Common myeloid progenitor, CD34-positive (primary cell): ENCODE data around the gene PTH1R.

Experiments
- CTCF ChIA-PET: fragments of 350-600 bp; sonication (Branson Sonifier 250); formaldehyde crosslinking; loops from one replicate; lab custom pipeline; 2021; ENCODE audit warnings: antibody characterized with exemption; lab: Charles Lee
- POLR2A ChIA-PET: fragments of 350-600 bp; sonication (Branson Sonifier 250); formaldehyde crosslinking; loops from one replicate; lab custom pipeline; 2021; ENCODE audit warnings: antibody characterized with exemption; lab: Charles Lee
- DNase-seq, 3 donors: peaks; one replicate each; pipeline versions ENCODE4 v3.0.0 to v3.0.0-alpha.2; 2013
- H3K27ac ChIP-seq, 2 experiments: 1 replicate in 1 of 2; 2 replicates in 1 of 2; pipeline ENCODE4 v1.7.0; 2013; ENCODE audit warnings: inconsistent platforms in 2 of 2, low read length in 2 of 2, mild to moderate bottlenecking in 2 of 2, low read depth in 1 of 2, moderate library complexity in 1 of 2; ENCODE audit not compliant: severe bottlenecking in 2 of 2, insufficient read depth in 1 of 2, poor library complexity in 1 of 2
- H3K27me3 ChIP-seq, 5 experiments: replicated peaks in 2 of 5; 1 replicate in 3 of 5; 2 replicates in 2 of 5; pipeline versions ENCODE4 v1.6.1 to v1.7.0; 2013; ENCODE audit warnings: low read length in 4 of 5, mild to moderate bottlenecking in 2 of 5, moderate library complexity in 2 of 5, inconsistent platforms in 1 of 5; ENCODE audit not compliant: insufficient read depth in 5 of 5, control insufficient read depth in 4 of 5
- H3K36me3 ChIP-seq, 4 experiments: 1 replicate in 2 of 4; 2 replicates in 2 of 4; pipeline versions ENCODE4 v1.6.1 to v1.7.0; 2013; ENCODE audit warnings: low read length in 3 of 4, control low read depth in 1 of 4, mild to moderate bottlenecking in 1 of 4; ENCODE audit not compliant: control insufficient read depth in 4 of 4, insufficient read depth in 4 of 4
- H3K4me1 ChIP-seq, 4 experiments: 1 replicate in 3 of 4; 2 replicates in 1 of 4; pipeline versions ENCODE4 v1.6.1 to v1.7.1; 2013; ENCODE audit warnings: low read length in 3 of 4, mild to moderate bottlenecking in 3 of 4, control low read depth in 1 of 4, inconsistent platforms in 1 of 4, moderate library complexity in 1 of 4; ENCODE audit not compliant: control insufficient read depth in 4 of 4, insufficient read depth in 4 of 4; ENCODE audit errors: control extremely low read depth in 1 of 4
- H3K4me3 ChIP-seq, 7 experiments: 1 replicate in 4 of 7; 2 replicates in 3 of 7; pipeline versions ENCODE4 v1.5.1 to v1.7.0; 2013; ENCODE audit warnings: mild to moderate bottlenecking in 7 of 7, low read length in 6 of 7, moderate library complexity in 6 of 7, inconsistent platforms in 2 of 7, low read depth in 2 of 7, control low read depth in 1 of 7; ENCODE audit not compliant: insufficient read depth in 4 of 7, control insufficient read depth in 1 of 7; ENCODE audit errors: extremely low read depth in 1 of 7
- H3K9me3 ChIP-seq, 5 experiments: 1 replicate in 4 of 5; 2 replicates in 1 of 5; pipeline versions ENCODE4 v1.6.1 to v1.7.1; 2013; ENCODE audit warnings: low read length in 4 of 5, mild to moderate bottlenecking in 2 of 5, inconsistent platforms in 1 of 5, low read depth in 1 of 5, moderate library complexity in 1 of 5; ENCODE audit not compliant: control insufficient read depth in 4 of 5, insufficient read depth in 2 of 5; ENCODE audit errors: control extremely low read depth in 1 of 5
- whole genome bisulfite sequencing: methylation state at CpG from one replicate; pipeline ENCODE4 v1.1.5; 2013; ENCODE audit not compliant: insufficient coverage; 5-methylcytosine and 5-hydroxymethylcytosine counted together

The PTH1R gene

DNA sequence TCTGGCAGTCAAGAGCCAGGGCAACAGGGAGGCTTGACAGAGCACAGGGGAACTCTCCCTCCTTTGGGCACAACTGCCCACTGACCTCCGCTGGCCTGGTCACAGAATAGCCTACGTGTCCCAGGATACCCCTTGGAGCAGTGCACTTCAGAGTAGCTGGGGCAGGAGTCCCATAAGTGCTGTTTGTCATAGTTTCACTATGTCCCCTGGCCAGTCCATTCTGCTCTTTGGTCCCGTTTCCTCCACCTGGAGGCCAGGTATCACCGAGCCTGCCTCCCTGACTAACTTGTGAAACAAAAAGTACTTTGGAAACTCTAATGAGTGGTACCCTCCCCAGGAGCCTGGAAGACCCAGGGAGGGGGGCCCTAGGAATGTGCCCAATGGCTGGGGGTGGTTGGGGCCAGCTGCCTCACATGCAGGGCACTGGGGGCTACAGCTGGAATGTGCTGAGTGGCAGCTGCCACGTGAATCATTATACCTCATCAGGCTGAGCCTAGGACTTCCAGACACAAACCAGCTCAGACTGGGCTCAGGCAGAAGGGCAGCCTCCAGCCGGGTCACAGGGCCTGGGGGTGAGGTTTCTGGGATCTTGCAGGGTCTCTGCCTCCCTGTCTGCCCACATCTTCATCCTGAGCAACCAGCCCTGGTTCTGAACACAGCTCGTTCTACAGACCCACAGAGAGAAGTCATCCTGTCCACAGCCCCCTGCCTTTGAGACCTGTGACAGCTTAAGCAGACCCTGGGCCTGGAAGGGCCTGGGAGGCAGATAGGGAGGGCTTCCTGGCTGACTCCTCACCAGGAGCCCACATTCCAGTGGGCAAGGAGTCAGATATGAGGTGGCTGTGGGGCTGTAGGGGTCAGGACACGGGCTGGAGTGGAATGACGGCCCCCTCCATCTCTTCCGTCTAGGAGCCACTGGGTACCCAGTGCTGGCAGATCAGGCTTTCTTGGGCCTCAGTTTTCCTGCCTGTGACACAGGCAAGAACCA, 914 bp upstream of the PTH1R start:
- Histone ChIP-seq H3K4me3 (no peak overlapping the region), H3K36me3 (no peaks in the 10 kb centered on the region), H3K4me1 (peaks cover 4 to 44% (median 39%) of the 10 kb centered on the region in 4 experiments), H3K27ac (no peak overlapping the region), H3K9me3 (no peaks in the 10 kb centered on the region), H3K27me3 (peaks cover 0 to 18% (median 7%) of the 10 kb centered on the region in 5 experiments)
- no peak for DNase-seq
- 92% methylated on average over 9 of the region's 10 CpGs for WGBS
- POLR2A ChIA-PET, result no interaction called here
- CTCF ChIA-PET, result interaction anchor here (1.7 to 4.1 kb wide), 3 partner anchors 10 to 19 kb away, joined by 10 to 15 read pairs (median 12); no protein-coding TSS in a partner anchor

DNA sequence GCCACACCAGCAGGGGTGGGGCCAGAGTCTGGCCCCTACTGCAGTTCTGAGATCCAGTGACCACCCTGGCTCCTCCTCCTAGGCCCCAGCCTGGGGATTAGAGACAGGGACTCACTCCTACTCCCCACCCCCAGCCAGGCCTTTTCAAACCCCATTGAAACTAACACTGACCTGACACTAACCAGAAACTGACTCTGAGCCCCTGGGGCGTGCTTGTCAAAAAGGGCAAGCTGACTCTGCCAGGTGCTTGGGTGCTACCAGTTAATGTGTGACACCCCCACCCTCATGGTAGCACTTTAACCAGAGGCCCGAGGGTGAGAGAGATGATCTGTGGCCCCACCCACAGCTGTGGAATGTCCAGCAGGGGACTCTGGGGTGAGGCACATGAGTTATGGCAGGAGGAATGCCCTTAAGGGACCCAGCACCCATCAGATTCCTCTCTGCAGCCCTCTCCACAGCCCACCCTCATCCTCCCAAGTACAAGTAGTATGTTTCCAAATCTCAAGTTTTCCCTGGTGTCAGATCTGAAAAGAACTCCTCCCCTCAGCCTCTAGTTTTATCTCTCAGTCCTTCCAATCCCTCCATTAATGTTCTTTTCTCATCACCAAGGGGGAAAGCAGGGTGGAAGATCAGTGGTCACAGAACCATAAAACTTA, 1.4 kb downstream of the PTH1R start:
- Histone ChIP-seq H3K27ac (no peak overlapping the region), H3K27me3 (peaks cover 0 to 37% (median 11%) of the 10 kb centered on the region in 5 experiments), H3K9me3 (no peaks in the 10 kb centered on the region), H3K36me3 (no peaks in the 10 kb centered on the region), H3K4me3 (no peak overlapping the region), H3K4me1 (peaks cover 0 to 43% (median 36%) of the 10 kb centered on the region in 4 experiments)
- POLR2A ChIA-PET, result no interaction called here
- no peak for DNase-seq
- CTCF ChIA-PET, result interaction anchor here (1.1 to 4.1 kb wide), 4 partner anchors 10 to 16 kb away, joined by 3 to 15 read pairs (median 9); no protein-coding TSS in a partner anchor
- WGBS, result 100% methylated on average over 2 of the region's 2 CpGs

DNA sequence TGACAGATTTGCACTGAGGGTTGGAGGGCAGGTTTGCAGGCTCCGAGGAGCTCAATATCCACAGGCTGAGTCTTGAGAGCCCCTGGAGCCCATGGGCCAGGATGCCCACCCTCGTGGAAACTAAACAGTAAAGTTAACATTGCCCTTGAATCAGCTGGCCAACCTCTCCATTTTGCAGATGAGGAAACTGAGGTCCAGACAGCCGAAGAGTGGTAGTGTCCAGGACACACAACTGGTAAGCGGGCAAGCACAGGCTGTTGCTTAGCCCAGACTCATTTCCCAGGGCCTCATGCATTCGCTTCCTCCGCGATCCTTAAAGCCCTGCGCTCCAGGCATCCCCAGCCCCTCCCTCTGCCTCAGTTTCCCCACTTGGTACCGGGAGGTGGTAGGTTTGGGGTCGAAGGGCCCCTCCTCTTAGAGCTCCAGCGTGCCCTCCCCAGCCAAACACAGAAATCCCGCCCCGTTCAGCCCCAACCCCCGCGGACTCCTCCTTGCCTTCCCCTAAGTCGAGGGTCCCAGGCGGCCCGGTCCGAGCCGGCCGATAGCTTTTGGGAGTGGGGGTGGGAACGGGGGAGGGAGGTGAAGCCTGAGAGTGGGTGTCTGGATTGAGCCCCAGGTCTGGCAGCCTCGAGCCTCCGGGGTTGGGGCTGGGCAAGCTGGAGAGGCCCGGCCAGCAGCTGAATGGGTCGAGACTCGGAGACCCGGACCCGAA, 3.5 kb downstream of the PTH1R start:
- H3K27me3 ChIP-seq, result peaks cover 0 to 48% (median 16%) of the 10 kb centered on the region in 5 experiments
- CTCF ChIA-PET, result interaction anchor here (0.9 to 2.0 kb wide), 4 partner anchors 10 to 29 kb away, joined by 4 to 6 read pairs (median 6); no protein-coding TSS in a partner anchor
- peak overlapping the region in 2 of 7 experiments; percentile 43 to 62 for H3K4me3 ChIP-seq

DNA sequence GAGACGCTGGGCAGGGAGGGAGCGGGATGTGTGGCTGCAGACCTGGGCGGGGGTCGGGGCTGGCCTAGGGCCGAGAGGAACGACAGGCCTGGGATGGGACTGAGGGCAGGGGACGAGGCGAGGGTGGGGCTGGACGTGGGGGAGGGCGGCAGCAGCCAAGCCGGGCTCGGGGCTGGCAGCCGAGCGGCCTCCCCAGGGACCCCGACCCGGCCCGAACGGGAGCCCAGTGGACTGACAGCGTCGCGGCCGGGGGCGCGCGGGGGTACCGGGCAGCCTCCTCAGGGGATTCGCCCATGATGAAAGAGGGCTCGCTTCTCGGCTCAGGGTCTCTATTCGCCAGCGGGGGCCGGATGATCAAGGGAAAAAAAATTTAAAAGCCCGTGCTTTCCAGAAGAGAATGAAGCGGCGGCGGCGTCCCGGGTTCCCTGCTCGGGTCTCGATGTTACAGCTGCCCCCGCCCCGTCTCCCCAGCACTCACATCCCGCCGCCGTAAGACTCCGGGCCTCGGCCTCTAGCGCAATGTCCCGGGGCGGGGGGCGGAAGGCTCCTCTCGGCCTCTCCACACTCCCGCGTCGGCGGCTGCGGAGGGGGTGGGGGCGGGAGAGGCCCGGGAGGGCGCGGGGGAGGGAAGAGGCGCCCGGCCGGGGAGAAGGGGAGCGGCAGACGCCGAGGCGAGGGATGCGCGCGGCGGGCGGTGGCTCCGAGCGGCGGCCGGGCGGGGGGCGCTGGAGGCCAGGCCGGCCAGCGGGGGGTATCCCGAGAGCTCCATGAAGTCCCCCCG, 4.3 kb downstream of the PTH1R start:
- peak in 2 of 3 donors; percentile 23 to 41 for DNase-seq
- H3K36me3 ChIP-seq, result no peaks in the 10 kb centered on the region
- peak overlapping the region in 4 of 7 experiments; percentile 40 to 66 (median 62) for H3K4me3 ChIP-seq
- ChIA-PET POLR2A (interaction anchor here (0.6 kb wide), 1 partner anchor 186 kb away, joined by 3 read pairs; no protein-coding TSS in a partner anchor), CTCF (interaction anchor here (0.9 to 2.0 kb wide), 3 partner anchors 11 to 28 kb away, joined by 5 to 6 read pairs (median 6); no protein-coding TSS in a partner anchor)
- peaks cover 0 to 48% (median 16%) of the 10 kb centered on the region in 5 experiments for H3K27me3 ChIP-seq
- H3K4me1 ChIP-seq, result peaks cover 0 to 20% (median 15%) of the 10 kb centered on the region in 4 experiments
- no peak overlapping the region for H3K27ac ChIP-seq
- 3% methylated on average over 58 of the region's 83 CpGs for WGBS
- H3K9me3 ChIP-seq, result no peaks in the 10 kb centered on the region

More for the DNA sequence above, 3.5 kb downstream of the PTH1R start:
- Histone ChIP-seq H3K4me1 (peaks cover 0 to 22% (median 17%) of the 10 kb centered on the region in 4 experiments), H3K36me3 (no peaks in the 10 kb centered on the region), H3K9me3 (no peaks in the 10 kb centered on the region), H3K27ac (no peak overlapping the region)
- 44% methylated on average over 13 of the region's 29 CpGs for WGBS
- DNase-seq, result no peak
- POLR2A ChIA-PET, result interaction anchor here (0.6 kb wide), 1 partner anchor 185 kb away, joined by 3 read pairs; no protein-coding TSS in a partner anchor

DNA sequence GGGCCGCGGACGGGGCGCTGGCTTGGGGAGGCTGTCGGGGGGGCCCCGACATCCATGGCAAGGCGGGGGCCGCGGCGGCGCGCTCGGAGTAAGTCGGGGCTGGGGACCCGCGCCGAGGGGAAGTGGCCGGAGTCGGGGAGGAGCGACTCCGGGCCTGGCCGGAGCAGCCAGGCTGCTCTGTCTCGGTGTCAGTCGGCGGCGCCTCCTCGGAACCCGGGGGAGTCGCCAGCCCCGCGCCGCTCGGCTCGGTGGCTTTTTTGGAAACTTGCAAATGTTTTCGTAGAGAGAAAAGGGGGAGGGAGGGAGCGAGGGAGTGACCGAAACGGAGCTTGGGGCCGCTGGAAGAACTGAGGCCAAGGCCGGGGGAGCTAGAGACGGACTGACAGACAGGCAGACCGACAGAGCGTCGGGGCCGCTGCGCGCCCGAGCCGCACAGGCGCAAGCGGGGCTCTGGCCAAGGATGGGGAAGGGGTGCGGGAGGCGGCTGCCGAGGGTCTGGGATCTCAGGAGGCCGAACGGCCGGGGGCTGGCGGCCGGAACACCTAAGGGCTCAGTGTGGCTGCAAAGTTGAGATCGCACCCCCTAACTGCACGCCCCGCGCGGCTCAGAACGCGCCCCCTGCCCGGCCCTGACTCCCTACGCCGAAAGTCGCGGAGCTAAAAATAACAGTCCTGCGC, 5.0 kb downstream of the PTH1R start:
- Histone ChIP-seq H3K4me1 (peaks cover 0 to 20% (median 15%) of the 10 kb centered on the region in 4 experiments), H3K4me3 (peak overlapping the region; percentile 23 to 66 (median 47)), H3K27me3 (peaks cover 0 to 48% (median 16%) of the 10 kb centered on the region in 5 experiments), H3K9me3 (no peaks in the 10 kb centered on the region), H3K27ac (no peak overlapping the region), H3K36me3 (no peaks in the 10 kb centered on the region)
- peak in 2 of 3 donors; percentile 25 to 36 for DNase-seq
- CTCF ChIA-PET, result interaction anchor here (1.0 to 4.7 kb wide), 2 partner anchors 12 to 16 kb away, joined by 3 to 29 read pairs; no protein-coding TSS in a partner anchor
- POLR2A ChIA-PET, result no interaction called here
- under 1% methylated on average over 46 of the region's 72 CpGs for WGBS
